ENCODE measurements around the gene NGFR.

Gene NGFR

GRCh38 chr17:49518346-49519078, 23.4 kb downstream of the NGFR start:
- no peak for DNase-seq

- no peak for DNase-seq
These were observed 24.7 kb downstream of the NGFR start for GRCh38 chr17:49519781-49520180.

GRCh38 chr17:49520386-49521087, 25.4 kb downstream of the NGFR start:
- DNase-seq: no peak

- DNase-seq: no peak
These were observed 26.0 kb downstream of the NGFR start for GRCh38 chr17:49521088-49521450.

GRCh38 chr17:49521471-49522356, 26.6 kb downstream of the NGFR start:
- DNase-seq: no peak

GRCh38 chr17:49522357-49522890, 27.3 kb downstream of the NGFR start:
- no peak for DNase-seq

- no peak for DNase-seq
These were observed 28.1 kb downstream of the NGFR start for GRCh38 chr17:49523196-49523595.

GRCh38 chr17:49523706-49524472, 28.8 kb downstream of the NGFR start:
- DNase-seq: no peak

- DNase-seq: no peak
These were observed 29.6 kb downstream of the NGFR start for GRCh38 chr17:49524473-49525359.

GRCh38 chr17:49525831-49526741, 31.0 kb downstream of the NGFR start:
- no peak for DNase-seq

- DNase-seq: no peak
These were observed 33.0 kb downstream of the NGFR start for GRCh38 chr17:49527927-49528651.

GRCh38 chr17:49528966-49529365, 33.9 kb downstream of the NGFR start:
- no peak for DNase-seq

- no peak for DNase-seq
These were observed 35.0 kb downstream of the NGFR start for GRCh38 chr17:49530118-49530517.

- no peak for DNase-seq
These were observed 48.8 kb downstream of the NGFR start for GRCh38 chr17:49543860-49544259.

GRCh38 chr17:49545007-49545660, 50.0 kb downstream of the NGFR start:
- DNase-seq: no peak

GRCh38 chr17:49545806-49546545, 50.9 kb downstream of the NGFR start:
- DNase-seq: no peak

- DNase-seq: no peak
These were observed 51.7 kb downstream of the NGFR start for GRCh38 chr17:49546546-49547535.

Measured in Kasumi-1 (cell line).